HCT116 (cell line): Measurements from ENCODE around the gene FECH. TPM values are rescaled to one million over a fixed set of nuclear protein-coding genes. Genes with fewer than 3 reads are reported as not detected.

Source experiments
- ATAC-seq: fragments of 200-7000 bp; cut with Tn5 transposase; 2 replicates; pipeline ENCODE4 v1.9.1; 2020; ENCODE audit warnings: mild to moderate bottlenecking, moderate library complexity
- BruUV-seq: library from RNA; stranded (reverse); fragments of 400-500 nt; replicated peaks from 2 replicates; lab custom pipeline; 2021; lab: Mats Ljungman, UMichigan
- CTCF ChIA-PET: fragments of 300-600 bp; sonication (Branson Sonifier 250); formaldehyde crosslinking; loops from one replicate; lab custom pipeline; 2021; ENCODE audit warnings: antibody characterized with exemption; lab: Charles Lee
- POLR2A ChIA-PET: fragments of 300-600, 350-600 bp; sonication (Branson Sonifier 250); formaldehyde crosslinking; loops from one replicate; lab custom pipeline; 2021; ENCODE audit warnings: antibody characterized with exemption; lab: Charles Lee
- RAD21 ChIA-PET, 2 experiments: fragments of 300-600 bp; sonication (Branson Sonifier 250); formaldehyde crosslinking; loops; one replicate each; lab custom pipeline; 2023; ENCODE audit warnings: low total read pairs in 2 of 2; ENCODE audit not compliant: uncharacterized antibody in 2 of 2, unreplicated experiment in 2 of 2, low non-redundant PET in 1 of 2; lab: Charles Lee
- DNase-seq: peaks from one replicate; pipeline ENCODE4 v3.0.0-alpha.2; 2010; ENCODE audit warnings: low read depth, low spot score
- H2AFZ ChIP-seq: fragments of 200-600 bp; shearing (Covaris generic), sonication (generic); 2 replicates; pipeline ENCODE4 v1.6.1; 2017; ENCODE audit warnings: low read depth, mixed run types, mixed read lengths, antibody characterized with exemption, low read length; ENCODE audit not compliant: poor library complexity, severe bottlenecking
- H3K27ac ChIP-seq: 2 replicates; pipeline ENCODE4 v1.5.1; 2012; ENCODE audit warnings: low read depth, low read length
- H3K27me3 ChIP-seq: fragments of 200-600 bp; sonication (generic); 2 replicates; pipeline ENCODE4 v1.6.1; 2016; ENCODE audit warnings: mixed run types, low read length, mixed read lengths; ENCODE audit not compliant: insufficient read depth
- H3K36me3 ChIP-seq, 2 experiments: fragments of 200-500 bp in 1 of 2; fragments of 200-600 bp in 1 of 2; sonication (Bioruptor generic) in 1 of 2; sonication (generic) in 1 of 2; 2 replicates each; pipeline versions ENCODE4 v1.5.1 to v1.6.1; 2014 to 2016; ENCODE audit warnings: low read length in 2 of 2, inconsistent platforms in 1 of 2, mixed read lengths in 1 of 2, mixed run types in 1 of 2; ENCODE audit not compliant: insufficient read depth in 2 of 2, control insufficient read depth in 1 of 2
- H3K4me1 ChIP-seq, 2 experiments: fragments of 200-600 bp in 1 of 2; sonication (generic) in 1 of 2; 2 replicates each; pipeline versions ENCODE4 v1.5.1 to v1.6.1; 2012 to 2017; ENCODE audit warnings: low read length in 2 of 2, inconsistent platforms in 1 of 2, mild to moderate bottlenecking in 1 of 2, mixed read lengths in 1 of 2, mixed run types in 1 of 2, moderate library complexity in 1 of 2; ENCODE audit not compliant: insufficient read depth in 2 of 2, control insufficient read depth in 1 of 2
- H3K4me2 ChIP-seq: fragments of 200-600 bp; sonication (generic); 2 replicates; pipeline ENCODE4 v1.6.1; 2017; ENCODE audit warnings: mixed run types, low read length, mixed read lengths
- H3K4me3 ChIP-seq, 2 experiments: fragments of 200-600 bp in 1 of 2; sonication (generic) in 1 of 2; replicated peaks in 1 of 2; 2 replicates each; pipeline ENCODE4 v1.5.1; 2011 to 2016; ENCODE audit warnings: low read length in 2 of 2, control low read depth in 1 of 2, low read depth in 1 of 2, mild to moderate bottlenecking in 1 of 2, mixed read lengths in 1 of 2, mixed run types in 1 of 2
- H3K79me2 ChIP-seq: fragments of 200-600 bp; sonication (generic); 2 replicates; pipeline ENCODE4 v1.6.1; 2017; ENCODE audit warnings: mild to moderate bottlenecking, mixed run types, low read length, moderate library complexity, mixed read lengths; ENCODE audit not compliant: insufficient read depth
- H3K9ac ChIP-seq: fragments of 200-600 bp; sonication (generic); 2 replicates; pipeline ENCODE4 v1.6.1; 2016; ENCODE audit warnings: low read length, mixed read lengths
- H3K9me2 ChIP-seq: fragments of 200-600 bp; sonication (generic), shearing (Covaris generic); 2 replicates; pipeline ENCODE4 v1.6.1; 2017; ENCODE audit warnings: mixed run types, mild to moderate bottlenecking, moderate library complexity; ENCODE audit not compliant: insufficient read depth
- H3K9me3 ChIP-seq, 2 experiments: fragments of 200-500 bp in 1 of 2; fragments of 200-600 bp in 1 of 2; sonication (Bioruptor generic) in 1 of 2; sonication (generic) in 1 of 2; 2 replicates each; pipeline ENCODE4 v1.6.1; 2014 to 2017; ENCODE audit warnings: low read length in 2 of 2, mixed read lengths in 2 of 2, inconsistent platforms in 1 of 2, low read depth in 1 of 2, mild to moderate bottlenecking in 1 of 2, mixed run types in 1 of 2, moderate library complexity in 1 of 2; ENCODE audit not compliant: control insufficient read depth in 1 of 2, insufficient read depth in 1 of 2
- H4K20me1 ChIP-seq: fragments of 200-600 bp; sonication (generic), shearing (Covaris generic); 2 replicates; pipeline ENCODE4 v1.6.1; 2017; ENCODE audit warnings: mixed run types, mild to moderate bottlenecking, moderate library complexity; ENCODE audit not compliant: insufficient read depth
- CBX3 ChIP-seq: IDR thresholded peaks from 2 replicates; pipeline ENCODE4 v1.6.1; 2012; ENCODE audit warnings: low read depth
- CEBPB ChIP-seq: IDR thresholded peaks from 2 replicates; pipeline ENCODE4 v1.6.1; 2012; ENCODE audit warnings: low read depth
- EGR1 ChIP-seq: IDR thresholded peaks from 2 replicates; pipeline ENCODE4 v1.6.1; 2012; ENCODE audit warnings: low read depth
- ELF1 ChIP-seq: IDR thresholded peaks from 2 replicates; pipeline ENCODE4 v1.6.1; 2012; ENCODE audit warnings: low read depth, borderline replicate concordance
- EZH2phosphoT487 ChIP-seq: fragments of 200-600 bp; IDR thresholded peaks from 2 replicates; pipeline ENCODE4 v1.6.1; 2018; ENCODE audit warnings: antibody characterized with exemption, borderline replicate concordance
- JUND ChIP-seq: IDR thresholded peaks from 2 replicates; pipeline ENCODE4 v1.6.1; 2012
- POLR2A ChIP-seq: IDR thresholded peaks from 2 replicates; pipeline ENCODE4 v1.7.0; 2011; ENCODE audit warnings: borderline replicate concordance; ENCODE audit not compliant: insufficient read depth, insufficient read length; ENCODE audit errors: extremely low read depth
- POLR2AphosphoS5 ChIP-seq: IDR thresholded peaks from 2 replicates; pipeline ENCODE4 v1.6.1; 2011; ENCODE audit warnings: mild to moderate bottlenecking, low read depth, low read length, moderate library complexity
- RAD21 ChIP-seq: IDR thresholded peaks from 2 replicates; pipeline ENCODE4 v1.6.1; 2012; ENCODE audit warnings: low read depth, mild to moderate bottlenecking
- SIN3A ChIP-seq: IDR thresholded peaks from 2 replicates; pipeline ENCODE4 v1.6.1; 2012; ENCODE audit warnings: low read depth
- SP1 ChIP-seq: IDR thresholded peaks from 2 replicates; pipeline ENCODE4 v1.6.1; 2012; ENCODE audit warnings: low read depth
- SRF ChIP-seq: IDR thresholded peaks from 2 replicates; pipeline ENCODE4 v1.6.1; 2012; ENCODE audit warnings: low read depth
- TCF7L2 ChIP-seq: IDR thresholded peaks from 2 replicates; pipeline ENCODE4 v1.7.0; 2011; ENCODE audit warnings: borderline replicate concordance, inconsistent platforms; ENCODE audit not compliant: insufficient read depth, insufficient read length; ENCODE audit errors: extremely low read depth
- YY1 ChIP-seq: IDR thresholded peaks from 2 replicates; pipeline ENCODE4 v1.6.1; 2011; ENCODE audit warnings: low read length, low read depth, moderate library complexity, mild to moderate bottlenecking; ENCODE audit not compliant: insufficient replicate concordance; ENCODE audit errors: extremely low read depth
- ZFX ChIP-seq: fragments of 450-650 bp; IDR thresholded peaks from 2 replicates; pipeline ENCODE4 v1.6.1; 2017
- ZNF274 ChIP-seq: fragments of 200-500 bp; sonication (Bioruptor generic); IDR thresholded peaks from 2 replicates; pipeline ENCODE4 v1.6.1; 2014; ENCODE audit warnings: mild to moderate bottlenecking, low read depth, low read length, inconsistent platforms
- intact Hi-C: fragments of 100-400 bp; cut with micrococcal nuclease; formaldehyde crosslinking; loops from 2 replicates; pipeline ENCODE4 v1.10.0; 2022
- total RNA-seq: library from RNA; stranded (reverse); gene quantifications from one replicate; pipeline ENCODE4 v1.2.1, GENCODE V29; 2021; ENCODE audit not compliant: unreplicated experiment
- TF ChIP-seq, protein P1 (sequence below): IDR thresholded peaks from 2 replicates; pipeline ENCODE4 v1.6.1; 2012
- TF ChIP-seq, protein P2 (sequence below): IDR thresholded peaks from 2 replicates; pipeline ENCODE4 v1.6.1; 2012
- TF ChIP-seq, protein P3 (sequence below), 3 experiments: fragments of 200-600 bp in 1 of 3; sonication (generic) in 1 of 3; IDR thresholded peaks in 2 of 3; conservative IDR thresholded peaks in 1 of 3; 2 replicates each; pipeline ENCODE4 v1.5.1; 2012 to 2017; ENCODE audit warnings: low read depth in 2 of 3, low read length in 2 of 3, antibody characterized with exemption in 1 of 3, borderline replicate concordance in 1 of 3, control low read depth in 1 of 3, mild to moderate bottlenecking in 1 of 3, mixed read lengths in 1 of 3, mixed run types in 1 of 3, moderate library complexity in 1 of 3; ENCODE audit not compliant: insufficient read depth in 1 of 3
- TF ChIP-seq, protein P4 (sequence below): IDR thresholded peaks from 2 replicates; pipeline ENCODE4 v1.6.1; 2012; ENCODE audit warnings: low read depth

FECH gene
- total RNA-seq, 1 experiment from 2014 or later = 42.7 TPM

DNA sequence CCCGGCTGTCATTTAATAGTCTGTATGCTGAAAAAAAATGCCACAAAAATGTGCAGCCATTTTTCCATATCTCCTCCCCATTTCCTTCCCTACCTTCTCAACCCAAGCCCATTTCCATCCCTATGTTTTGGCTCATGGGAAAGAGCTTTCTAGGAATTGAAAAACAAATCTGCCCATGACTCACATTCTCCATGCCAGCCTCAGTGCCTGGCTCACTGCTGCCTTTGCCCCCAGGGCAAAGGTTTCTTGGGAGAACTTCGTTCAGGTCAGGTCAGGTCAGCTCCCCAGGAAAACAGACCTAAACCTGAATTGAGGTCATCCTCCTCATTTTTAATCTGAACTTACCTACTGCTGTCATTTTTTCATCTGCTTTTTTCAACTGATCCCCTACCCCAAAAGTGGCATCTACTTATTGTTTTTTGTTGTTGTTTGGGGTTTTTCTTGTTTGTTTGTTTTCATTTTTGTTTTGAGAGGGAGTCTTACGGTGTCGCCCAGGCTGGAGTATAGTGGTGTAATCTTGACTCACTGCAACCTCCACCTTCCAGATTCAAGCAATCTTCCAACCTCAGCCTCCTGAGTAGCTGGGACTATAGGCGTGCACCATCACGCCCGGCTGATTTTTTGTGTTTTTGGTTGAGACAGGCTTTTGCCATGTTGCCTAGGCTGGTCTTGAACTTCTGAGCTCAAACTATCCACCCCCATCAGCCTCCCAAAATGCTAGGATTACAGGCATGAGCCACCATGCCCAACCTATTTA, 66.7 kb downstream of the FECH start:
- no peak for DNase-seq

More for the DNA sequence above, 66.7 kb downstream of the FECH start:
- Histone ChIP-seq H3K9me3 (no peaks in the 10 kb centered on the region), H3K9ac (no peak overlapping the region), H3K4me2 (no peak overlapping the region), H3K4me3 (no peak overlapping the region), H3K4me1 (no peaks in the 10 kb centered on the region), H2AFZ (no peak overlapping the region), H3K9me2 (no peaks in the 10 kb centered on the region), H3K36me3 (no peaks in the 10 kb centered on the region), H3K79me2 (no peaks in the 10 kb centered on the region), H4K20me1 (no peaks in the 10 kb centered on the region), H3K27ac (no peak overlapping the region), H3K27me3 (no peaks in the 10 kb centered on the region)
- TF ChIP-seq, protein P1, sequence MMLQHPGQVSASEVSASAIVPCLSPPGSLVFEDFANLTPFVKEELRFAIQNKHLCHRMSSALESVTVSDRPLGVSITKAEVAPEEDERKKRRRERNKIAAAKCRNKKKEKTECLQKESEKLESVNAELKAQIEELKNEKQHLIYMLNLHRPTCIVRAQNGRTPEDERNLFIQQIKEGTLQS = no peak
- TF ChIP-seq POLR2A (no peak), SRF (no peak), RAD21 (no peak), ELF1 (no peak), EZH2phosphoT487 (no peak), ZFX (no peak), CBX3 (no peak), POLR2AphosphoS5 (no peak), SIN3A (no peak), YY1 (no peak), CEBPB (no peak), EGR1 (no peak), ZNF274 (no peak), TCF7L2 (no peak), SP1 (no peak), JUND (no peak)
- TF ChIP-seq, protein P2, sequence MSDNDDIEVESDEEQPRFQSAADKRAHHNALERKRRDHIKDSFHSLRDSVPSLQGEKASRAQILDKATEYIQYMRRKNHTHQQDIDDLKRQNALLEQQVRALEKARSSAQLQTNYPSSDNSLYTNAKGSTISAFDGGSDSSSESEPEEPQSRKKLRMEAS = no peak
- TF ChIP-seq, protein P3, sequence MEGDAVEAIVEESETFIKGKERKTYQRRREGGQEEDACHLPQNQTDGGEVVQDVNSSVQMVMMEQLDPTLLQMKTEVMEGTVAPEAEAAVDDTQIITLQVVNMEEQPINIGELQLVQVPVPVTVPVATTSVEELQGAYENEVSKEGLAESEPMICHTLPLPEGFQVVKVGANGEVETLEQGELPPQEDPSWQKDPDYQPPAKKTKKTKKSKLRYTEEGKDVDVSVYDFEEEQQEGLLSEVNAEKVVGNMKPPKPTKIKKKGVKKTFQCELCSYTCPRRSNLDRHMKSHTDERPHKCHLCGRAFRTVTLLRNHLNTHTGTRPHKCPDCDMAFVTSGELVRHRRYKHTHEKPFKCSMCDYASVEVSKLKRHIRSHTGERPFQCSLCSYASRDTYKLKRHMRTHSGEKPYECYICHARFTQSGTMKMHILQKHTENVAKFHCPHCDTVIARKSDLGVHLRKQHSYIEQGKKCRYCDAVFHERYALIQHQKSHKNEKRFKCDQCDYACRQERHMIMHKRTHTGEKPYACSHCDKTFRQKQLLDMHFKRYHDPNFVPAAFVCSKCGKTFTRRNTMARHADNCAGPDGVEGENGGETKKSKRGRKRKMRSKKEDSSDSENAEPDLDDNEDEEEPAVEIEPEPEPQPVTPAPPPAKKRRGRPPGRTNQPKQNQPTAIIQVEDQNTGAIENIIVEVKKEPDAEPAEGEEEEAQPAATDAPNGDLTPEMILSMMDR (IDR thresholded peaks at IDR 0.05 in 2 of 3, conservative IDR thresholded peaks at IDR 0.05 in 1 of 3; ENCODE audit: borderline replicate concordance in 1 of 3, insufficient read depth in 1 of 3, low read depth in 2 of 3, low read length in 2 of 3) = no peak
- TF ChIP-seq, protein P4, sequence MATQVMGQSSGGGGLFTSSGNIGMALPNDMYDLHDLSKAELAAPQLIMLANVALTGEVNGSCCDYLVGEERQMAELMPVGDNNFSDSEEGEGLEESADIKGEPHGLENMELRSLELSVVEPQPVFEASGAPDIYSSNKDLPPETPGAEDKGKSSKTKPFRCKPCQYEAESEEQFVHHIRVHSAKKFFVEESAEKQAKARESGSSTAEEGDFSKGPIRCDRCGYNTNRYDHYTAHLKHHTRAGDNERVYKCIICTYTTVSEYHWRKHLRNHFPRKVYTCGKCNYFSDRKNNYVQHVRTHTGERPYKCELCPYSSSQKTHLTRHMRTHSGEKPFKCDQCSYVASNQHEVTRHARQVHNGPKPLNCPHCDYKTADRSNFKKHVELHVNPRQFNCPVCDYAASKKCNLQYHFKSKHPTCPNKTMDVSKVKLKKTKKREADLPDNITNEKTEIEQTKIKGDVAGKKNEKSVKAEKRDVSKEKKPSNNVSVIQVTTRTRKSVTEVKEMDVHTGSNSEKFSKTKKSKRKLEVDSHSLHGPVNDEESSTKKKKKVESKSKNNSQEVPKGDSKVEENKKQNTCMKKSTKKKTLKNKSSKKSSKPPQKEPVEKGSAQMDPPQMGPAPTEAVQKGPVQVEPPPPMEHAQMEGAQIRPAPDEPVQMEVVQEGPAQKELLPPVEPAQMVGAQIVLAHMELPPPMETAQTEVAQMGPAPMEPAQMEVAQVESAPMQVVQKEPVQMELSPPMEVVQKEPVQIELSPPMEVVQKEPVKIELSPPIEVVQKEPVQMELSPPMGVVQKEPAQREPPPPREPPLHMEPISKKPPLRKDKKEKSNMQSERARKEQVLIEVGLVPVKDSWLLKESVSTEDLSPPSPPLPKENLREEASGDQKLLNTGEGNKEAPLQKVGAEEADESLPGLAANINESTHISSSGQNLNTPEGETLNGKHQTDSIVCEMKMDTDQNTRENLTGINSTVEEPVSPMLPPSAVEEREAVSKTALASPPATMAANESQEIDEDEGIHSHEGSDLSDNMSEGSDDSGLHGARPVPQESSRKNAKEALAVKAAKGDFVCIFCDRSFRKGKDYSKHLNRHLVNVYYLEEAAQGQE = no peak
- no TSS peak for BruUV-seq
- POLR2A ChIA-PET = no interaction called here
- RAD21 ChIA-PET = no interaction called here
- ATAC-seq = no peak
- intact Hi-C loops = no loop called here
- CTCF ChIA-PET = no interaction called here
